ENCODE results near the gene COLEC11. TPM values are rescaled to one million over a fixed set of nuclear protein-coding genes. Genes with fewer than 3 reads are reported as not detected.

The COLEC11 gene
- total RNA-seq, 1 experiment from 2014 or later = not detected

DNA sequence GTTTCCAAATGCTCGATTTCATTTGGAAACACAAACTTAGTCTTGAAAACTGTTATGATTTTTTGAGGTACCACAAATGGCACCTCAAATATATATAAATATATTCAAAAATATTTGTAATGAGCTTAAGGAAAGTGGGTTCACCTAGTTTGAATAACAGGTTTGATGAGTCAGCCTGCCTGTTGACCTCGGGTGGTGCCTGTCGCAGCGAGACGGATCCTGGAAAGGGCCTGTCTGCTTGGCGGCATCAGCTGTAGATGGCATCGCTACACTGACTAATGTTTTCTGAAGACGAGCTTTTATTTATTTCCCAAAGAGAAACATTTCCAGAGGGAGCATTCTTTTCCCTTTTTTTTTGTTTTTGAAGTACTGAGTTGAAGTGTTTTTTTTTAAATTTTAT lies 70.0 kb downstream of the COLEC11 start:
- Histone ChIP-seq H3K9ac (ENCODE audit: low read length) (no peak overlapping the region), H4K20me1 (ENCODE audit: insufficient read depth, low read depth, low read length) (no peaks in the 10 kb centered on the region), H3K27ac (ENCODE audit: low read length) (no peak overlapping the region), H3K9me3 (ENCODE audit: low read length) (no peaks in the 10 kb centered on the region), H3K4me2 (ENCODE audit: low read depth, low read length, poor library complexity, severe bottlenecking) (no peak overlapping the region), H3K27me3 (ENCODE audit: low read length) (no peaks in the 10 kb centered on the region), H3K9me2 (replicated peaks; ENCODE audit: insufficient read depth, low read length) (no peaks in the 10 kb centered on the region), H2AFZ (ENCODE audit: low read length) (no peak overlapping the region), H3K36me3 (ENCODE audit: insufficient read depth, low read length) (no peaks in the 10 kb centered on the region), H3K4me3 (ENCODE audit: low read length) (no peak overlapping the region), H3K79me2 (ENCODE audit: low read length) (no peaks in the 10 kb centered on the region), H3K4me1 (ENCODE audit: low read length) (no peaks in the 10 kb centered on the region)
- DNase-seq = no peak

DNA sequence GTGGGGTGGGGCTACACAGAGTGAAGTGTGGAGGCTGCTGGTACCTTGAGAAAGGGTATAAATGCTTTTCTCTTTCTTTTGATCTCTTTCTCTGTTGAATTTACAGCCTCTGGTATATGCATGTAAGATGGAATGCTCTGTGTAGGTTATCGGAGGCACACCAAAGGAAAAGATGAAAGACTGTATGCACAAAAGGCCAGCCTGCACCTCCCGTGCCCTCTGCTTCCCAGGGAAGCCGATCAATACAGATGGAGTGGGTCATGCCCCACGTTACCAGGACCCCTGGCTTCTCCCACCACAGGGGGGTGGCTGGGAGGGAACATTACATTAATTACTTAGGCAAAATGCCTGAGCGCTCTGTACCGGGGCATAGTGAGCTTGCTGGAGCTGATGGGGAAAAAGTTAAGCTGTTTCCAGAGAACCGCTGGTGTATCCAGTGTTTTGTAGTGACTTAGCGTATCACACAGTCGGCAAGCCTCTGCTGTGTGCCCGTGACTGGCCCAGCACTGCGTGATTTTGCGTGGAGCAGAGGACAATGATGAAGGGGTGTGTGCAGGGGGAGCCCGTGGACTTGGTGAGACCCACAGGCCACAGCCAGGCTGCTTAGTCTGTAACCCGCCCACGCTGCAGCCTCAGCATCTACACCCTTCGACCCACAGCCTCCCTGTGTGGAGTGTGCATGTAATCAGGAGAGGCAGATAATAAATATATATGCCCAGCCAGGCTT lies 71.1 kb downstream of the COLEC11 start:
- no peak overlapping the region for H2AFZ ChIP-seq (ENCODE audit: low read length)
- no peaks in the 10 kb centered on the region for H4K20me1 ChIP-seq (ENCODE audit: insufficient read depth, low read depth, low read length)
- H3K79me2 ChIP-seq (ENCODE audit: low read length) = no peaks in the 10 kb centered on the region
- no peaks in the 10 kb centered on the region for H3K27me3 ChIP-seq (ENCODE audit: low read length)
- no peak overlapping the region for H3K27ac ChIP-seq (ENCODE audit: low read length)
- DNase-seq = no peak
- H3K4me2 ChIP-seq (ENCODE audit: low read depth, low read length, poor library complexity, severe bottlenecking) = no peak overlapping the region
- H3K9ac ChIP-seq (ENCODE audit: low read length) = no peak overlapping the region
- H3K36me3 ChIP-seq (ENCODE audit: insufficient read depth, low read length) = no peaks in the 10 kb centered on the region
- no peak overlapping the region for H3K4me3 ChIP-seq (ENCODE audit: low read length)
- H3K9me2 ChIP-seq (replicated peaks; ENCODE audit: insufficient read depth, low read length) = no peaks in the 10 kb centered on the region
- H3K4me1 ChIP-seq (ENCODE audit: low read length) = no peaks in the 10 kb centered on the region
- no peaks in the 10 kb centered on the region for H3K9me3 ChIP-seq (ENCODE audit: low read length)

- H3K4me2 ChIP-seq (ENCODE audit: low read depth, low read length, poor library complexity, severe bottlenecking) = no peak overlapping the region
- H2AFZ ChIP-seq (ENCODE audit: low read length) = no peak overlapping the region
- no peaks in the 10 kb centered on the region for H3K9me3 ChIP-seq (ENCODE audit: low read length)
- H3K4me1 ChIP-seq (ENCODE audit: low read length) = no peaks in the 10 kb centered on the region
- no peak overlapping the region for H3K9ac ChIP-seq (ENCODE audit: low read length)
- no peaks in the 10 kb centered on the region for H3K79me2 ChIP-seq (ENCODE audit: low read length)
- H4K20me1 ChIP-seq (ENCODE audit: insufficient read depth, low read depth, low read length) = no peaks in the 10 kb centered on the region
- H3K27ac ChIP-seq (ENCODE audit: low read length) = no peak overlapping the region
- no peaks in the 10 kb centered on the region for H3K36me3 ChIP-seq (ENCODE audit: insufficient read depth, low read length)
- no peak for DNase-seq
- no peak overlapping the region for H3K4me3 ChIP-seq (ENCODE audit: low read length)
- H3K9me2 ChIP-seq (replicated peaks; ENCODE audit: insufficient read depth, low read length) = no peaks in the 10 kb centered on the region
- H3K27me3 ChIP-seq (ENCODE audit: low read length) = no peaks in the 10 kb centered on the region
Measured at GRCh38 chr2:3666613-3666975, 71.7 kb downstream of the COLEC11 start.

DNA sequence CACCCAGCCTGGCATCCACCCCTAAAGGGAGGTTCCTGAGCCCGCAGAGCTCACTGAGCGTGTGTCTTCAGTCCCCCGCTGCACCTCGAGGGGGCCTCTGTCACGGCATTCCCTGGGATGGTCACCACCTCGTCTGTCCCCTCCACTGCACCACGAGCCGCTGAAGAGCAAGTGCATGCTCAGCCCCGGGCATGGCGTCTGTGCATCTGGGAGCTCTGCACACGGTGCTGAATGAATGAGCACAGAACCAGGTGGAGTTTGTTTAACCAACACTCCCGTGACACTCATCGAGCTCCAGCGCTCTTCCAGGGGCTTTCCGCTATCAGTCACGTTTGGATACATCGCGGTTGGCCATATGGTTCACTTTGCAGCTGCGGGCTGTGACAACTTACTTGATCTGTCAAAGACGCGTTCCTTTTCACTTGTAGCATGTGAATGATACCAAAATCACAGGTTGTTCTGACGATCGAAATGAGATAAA lies 72.3 kb downstream of the COLEC11 start:
- Histone ChIP-seq H3K27ac (ENCODE audit: low read length) (no peak overlapping the region), H3K79me2 (ENCODE audit: low read length) (no peaks in the 10 kb centered on the region), H3K36me3 (ENCODE audit: insufficient read depth, low read length) (no peaks in the 10 kb centered on the region), H3K4me1 (ENCODE audit: low read length) (no peaks in the 10 kb centered on the region), H3K4me3 (ENCODE audit: low read length) (no peak overlapping the region), H3K9ac (ENCODE audit: low read length) (no peak overlapping the region), H3K4me2 (ENCODE audit: low read depth, low read length, poor library complexity, severe bottlenecking) (no peak overlapping the region), H4K20me1 (ENCODE audit: insufficient read depth, low read depth, low read length) (no peaks in the 10 kb centered on the region), H2AFZ (ENCODE audit: low read length) (no peak overlapping the region), H3K9me2 (replicated peaks; ENCODE audit: insufficient read depth, low read length) (no peaks in the 10 kb centered on the region), H3K27me3 (ENCODE audit: low read length) (no peaks in the 10 kb centered on the region), H3K9me3 (ENCODE audit: low read length) (no peaks in the 10 kb centered on the region)
- no peak for DNase-seq

- Histone ChIP-seq H3K4me2 (ENCODE audit: low read depth, low read length, poor library complexity, severe bottlenecking) (no peak overlapping the region), H3K9ac (ENCODE audit: low read length) (no peak overlapping the region), H3K27me3 (ENCODE audit: low read length) (no peaks in the 10 kb centered on the region), H3K9me3 (ENCODE audit: low read length) (no peaks in the 10 kb centered on the region), H3K4me1 (ENCODE audit: low read length) (no peaks in the 10 kb centered on the region), H3K27ac (ENCODE audit: low read length) (no peak overlapping the region), H3K36me3 (ENCODE audit: insufficient read depth, low read length) (no peaks in the 10 kb centered on the region), H4K20me1 (ENCODE audit: insufficient read depth, low read depth, low read length) (no peaks in the 10 kb centered on the region), H3K4me3 (ENCODE audit: low read length) (no peak overlapping the region), H2AFZ (ENCODE audit: low read length) (no peak overlapping the region), H3K79me2 (ENCODE audit: low read length) (no peaks in the 10 kb centered on the region), H3K9me2 (replicated peaks; ENCODE audit: insufficient read depth, low read length) (no peaks in the 10 kb centered on the region)
- DNase-seq = no peak
Measured at GRCh38 chr2:3669656-3670055, 74.7 kb downstream of the COLEC11 start.

- Histone ChIP-seq H3K36me3 (ENCODE audit: insufficient read depth, low read length) (no peaks in the 10 kb centered on the region), H3K4me2 (ENCODE audit: low read depth, low read length, poor library complexity, severe bottlenecking) (no peak overlapping the region), H3K79me2 (ENCODE audit: low read length) (no peaks in the 10 kb centered on the region), H3K4me1 (ENCODE audit: low read length) (no peaks in the 10 kb centered on the region), H2AFZ (ENCODE audit: low read length) (no peak overlapping the region), H3K27ac (ENCODE audit: low read length) (no peak overlapping the region), H3K9ac (ENCODE audit: low read length) (no peak overlapping the region), H3K9me3 (ENCODE audit: low read length) (no peaks in the 10 kb centered on the region), H3K4me3 (ENCODE audit: low read length) (no peak overlapping the region), H3K9me2 (replicated peaks; ENCODE audit: insufficient read depth, low read length) (no peaks in the 10 kb centered on the region), H4K20me1 (ENCODE audit: insufficient read depth, low read depth, low read length) (no peaks in the 10 kb centered on the region), H3K27me3 (ENCODE audit: low read length) (no peaks in the 10 kb centered on the region)
- no peak for DNase-seq
Measured at GRCh38 chr2:3670376-3670775, 75.5 kb downstream of the COLEC11 start.

DNA sequence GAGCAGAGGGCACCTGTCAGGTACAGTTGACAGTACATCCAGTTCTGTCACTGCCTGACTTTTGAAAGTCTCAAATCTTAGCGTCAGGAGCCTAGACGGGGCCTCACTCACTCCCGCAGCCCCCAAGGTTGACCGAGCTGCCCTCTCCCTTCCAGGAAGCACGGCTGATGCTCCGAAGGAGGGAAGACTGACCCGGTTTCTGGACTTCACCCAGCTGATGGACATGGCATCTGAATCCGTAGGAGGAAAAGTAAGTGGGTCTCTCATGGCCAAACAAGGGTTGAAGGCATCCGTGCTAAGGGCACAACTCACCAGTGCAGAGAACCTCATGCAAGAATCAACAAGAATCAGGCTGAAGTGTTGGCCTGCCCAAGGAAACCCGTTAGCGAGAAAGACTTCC lies 76.0 kb downstream of the COLEC11 start:
- no peak overlapping the region for H3K4me2 ChIP-seq (ENCODE audit: low read depth, low read length, poor library complexity, severe bottlenecking)
- H3K9ac ChIP-seq (ENCODE audit: low read length) = no peak overlapping the region
- H3K4me3 ChIP-seq (ENCODE audit: low read length) = no peak overlapping the region
- no peak for DNase-seq
- no peaks in the 10 kb centered on the region for H3K9me3 ChIP-seq (ENCODE audit: low read length)
- H3K36me3 ChIP-seq (ENCODE audit: insufficient read depth, low read length) = no peaks in the 10 kb centered on the region
- no peaks in the 10 kb centered on the region for H3K9me2 ChIP-seq (replicated peaks; ENCODE audit: insufficient read depth, low read length)
- H3K27ac ChIP-seq (ENCODE audit: low read length) = no peak overlapping the region
- H2AFZ ChIP-seq (ENCODE audit: low read length) = no peak overlapping the region
- H3K27me3 ChIP-seq (ENCODE audit: low read length) = no peaks in the 10 kb centered on the region
- H3K79me2 ChIP-seq (ENCODE audit: low read length) = no peaks in the 10 kb centered on the region
- H3K4me1 ChIP-seq (ENCODE audit: low read length) = no peaks in the 10 kb centered on the region
- H4K20me1 ChIP-seq (ENCODE audit: insufficient read depth, low read depth, low read length) = no peaks in the 10 kb centered on the region

DNA sequence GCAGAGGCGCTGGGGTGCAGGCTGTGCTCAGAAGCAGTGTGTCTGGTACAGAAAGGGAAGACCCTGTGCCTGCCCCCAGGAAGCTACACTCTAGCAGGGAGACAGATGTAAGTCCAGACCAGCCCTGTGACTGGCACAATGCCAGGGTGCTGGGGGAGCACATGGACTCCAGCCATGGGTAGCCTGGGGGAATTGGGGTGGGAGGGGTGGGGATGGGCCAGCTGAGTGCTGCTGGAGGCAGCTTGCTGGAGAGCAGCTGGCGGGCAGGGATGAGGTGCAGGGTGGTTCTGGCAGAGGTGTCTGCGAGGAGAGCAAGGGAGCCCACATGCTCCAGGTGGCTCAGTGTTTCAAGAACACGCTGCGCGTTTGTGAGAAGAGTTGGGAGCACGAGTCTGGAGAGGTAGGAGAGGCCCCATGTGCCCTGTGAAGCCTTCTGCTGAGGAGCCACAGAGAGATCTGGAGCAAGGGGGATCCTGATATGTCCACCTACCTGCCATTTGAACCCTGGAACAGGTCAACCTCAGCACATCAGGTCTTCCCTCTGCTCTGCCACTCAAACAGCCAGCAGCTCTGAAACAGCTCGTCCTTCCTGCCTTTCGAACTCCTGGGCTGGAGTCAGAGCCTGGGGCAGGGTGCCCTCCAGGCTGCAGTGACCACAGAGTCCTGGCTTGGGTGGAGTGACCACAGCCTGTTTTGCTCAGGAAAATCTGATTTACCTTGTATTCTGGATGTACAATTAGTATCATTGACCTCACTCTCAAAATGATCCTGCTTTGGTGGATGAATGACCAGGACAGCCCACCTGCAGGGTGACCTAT lies 78.2 kb downstream of the COLEC11 start:
- no peak overlapping the region for H3K27ac ChIP-seq (ENCODE audit: low read length)
- no peaks in the 10 kb centered on the region for H3K4me1 ChIP-seq (ENCODE audit: low read length)
- H4K20me1 ChIP-seq (ENCODE audit: insufficient read depth, low read depth, low read length) = no peaks in the 10 kb centered on the region
- DNase-seq = no peak
- H3K9ac ChIP-seq (ENCODE audit: low read length) = no peak overlapping the region
- no peaks in the 10 kb centered on the region for H3K36me3 ChIP-seq (ENCODE audit: insufficient read depth, low read length)
- H2AFZ ChIP-seq (ENCODE audit: low read length) = no peak overlapping the region
- H3K79me2 ChIP-seq (ENCODE audit: low read length) = no peaks in the 10 kb centered on the region
- H3K9me2 ChIP-seq (replicated peaks; ENCODE audit: insufficient read depth, low read length) = no peaks in the 10 kb centered on the region
- H3K4me2 ChIP-seq (ENCODE audit: low read depth, low read length, poor library complexity, severe bottlenecking) = no peak overlapping the region
- no peaks in the 10 kb centered on the region for H3K27me3 ChIP-seq (ENCODE audit: low read length)
- no peaks in the 10 kb centered on the region for H3K9me3 ChIP-seq (ENCODE audit: low read length)
- H3K4me3 ChIP-seq (ENCODE audit: low read length) = no peak overlapping the region
